ENCODE data around the gene OR4F15. TPM values are rescaled to one million over a fixed set of nuclear protein-coding genes. Genes with fewer than 3 reads are reported as not detected.

Gene OR4F15

DNA sequence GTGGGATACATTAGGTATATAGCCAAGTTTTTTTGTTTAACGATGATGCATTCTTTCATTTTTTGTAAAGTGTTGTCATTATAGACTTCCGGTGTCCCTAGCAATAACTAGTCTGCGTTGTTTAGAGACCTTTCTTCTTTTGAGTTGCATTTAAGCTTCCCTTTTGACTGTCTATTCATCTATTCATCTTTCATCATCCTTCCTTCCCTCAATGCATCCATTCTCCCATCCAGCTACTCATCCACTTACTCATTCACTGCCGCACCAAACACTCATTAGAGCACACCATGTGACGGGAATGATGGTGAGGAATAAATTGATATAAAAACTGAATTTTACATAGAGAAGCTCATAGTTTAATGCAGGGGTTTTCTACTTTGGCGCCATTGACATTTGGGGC, 32.9 kb downstream of the OR4F15 start:
- H3K9me3 ChIP-seq (replicated peaks; ENCODE audit: low read length), result no peaks in the 10 kb centered on the region
- no peaks in the 10 kb centered on the region for H3K36me3 ChIP-seq (ENCODE audit: insufficient read depth, low read length)
- no peak overlapping the region for H3K4me3 ChIP-seq (ENCODE audit: low read length)
- no peaks in the 10 kb centered on the region for H3K4me1 ChIP-seq (ENCODE audit: control insufficient read depth, insufficient read depth, low read length)
- peaks cover 17% of the 10 kb centered on the region for H3K27me3 ChIP-seq (ENCODE audit: control insufficient read depth, insufficient read depth, low read length)
- H3K9ac ChIP-seq (ENCODE audit: low read depth, low read length), result no peak overlapping the region
- H3K4me2 ChIP-seq (ENCODE audit: low read length), result no peak overlapping the region

DNA sequence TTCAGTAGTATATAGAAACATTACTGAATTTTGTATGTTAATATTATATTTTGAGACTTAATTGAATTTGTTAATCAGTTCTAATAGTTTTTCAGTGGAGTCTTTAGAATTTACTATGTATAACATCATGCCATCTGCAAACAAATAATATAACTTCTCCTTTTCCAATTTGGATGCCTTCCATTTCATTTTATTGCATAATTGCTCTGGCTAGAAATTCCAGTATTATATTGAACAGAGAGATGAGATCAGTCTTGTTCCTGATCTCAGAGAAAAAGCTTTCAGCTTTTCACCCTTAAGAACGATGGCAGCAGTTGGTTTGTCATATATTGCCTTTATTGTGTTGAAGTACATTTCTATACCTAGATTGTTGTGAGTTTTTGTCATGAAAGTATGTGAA, 40.4 kb downstream of the OR4F15 start:
- no peak overlapping the region for H3K4me3 ChIP-seq (ENCODE audit: low read length)
- no peak overlapping the region for H3K9ac ChIP-seq (ENCODE audit: low read depth, low read length)
- H3K4me1 ChIP-seq (ENCODE audit: control insufficient read depth, insufficient read depth, low read length), result no peaks in the 10 kb centered on the region
- no peaks in the 10 kb centered on the region for H3K36me3 ChIP-seq (ENCODE audit: insufficient read depth, low read length)
- H3K4me2 ChIP-seq (ENCODE audit: low read length), result no peak overlapping the region
- H3K27me3 ChIP-seq (ENCODE audit: control insufficient read depth, insufficient read depth, low read length), result peaks cover under 1% of the 10 kb centered on the region
- no peaks in the 10 kb centered on the region for H3K9me3 ChIP-seq (replicated peaks; ENCODE audit: low read length)

Small RNA genes lying within 50 kb of the gene (small RNA-seq; reads per million reads assigned to genes)
- not detected for gene RN7SL209P

All from skeletal muscle satellite cell (primary cell).